Panc1 (cell line): ENCODE results near the gene CCDC50. TPM values are rescaled to one million over a fixed set of nuclear protein-coding genes. Genes with fewer than 3 reads are reported as not detected.

Experiments used
- ATAC-seq: fragments of 200-7000 bp; cut with Tn5 transposase; 2 replicates; pipeline ENCODE4 v1.9.1; 2020; ENCODE audit warnings: mild to moderate bottlenecking, moderate library complexity
- BruUV-seq: library from RNA; stranded (reverse); fragments of 400-500 nt; replicated peaks from 2 replicates; lab custom pipeline; 2021; lab: Mats Ljungman, UMichigan
- CTCF ChIA-PET: fragments of 300-600 bp; sonication (Branson Sonifier 250); formaldehyde crosslinking; loops from one replicate; lab custom pipeline; 2022; ENCODE audit warnings: antibody characterized with exemption; lab: Charles Lee
- POLR2A ChIA-PET: fragments of 300-600 bp; sonication (Branson Sonifier 250); formaldehyde crosslinking; loops from one replicate; lab custom pipeline; 2022; ENCODE audit warnings: antibody characterized with exemption; lab: Charles Lee
- DNase-seq: peaks from one replicate; pipeline ENCODE4 v3.0.0-alpha.2; 2010; ENCODE audit warnings: low read depth, low spot score
- H3K27ac ChIP-seq: 2 replicates; pipeline ENCODE4 v1.5.1; 2011; ENCODE audit warnings: mild to moderate bottlenecking, low read length, inconsistent platforms
- H3K27me3 ChIP-seq: fragments of 200-500 bp; sonication (Bioruptor generic); 2 replicates; pipeline ENCODE4 v1.6.0; 2014; ENCODE audit warnings: low read length, inconsistent platforms; ENCODE audit not compliant: control insufficient read depth, insufficient read depth
- H3K36me3 ChIP-seq: fragments of 200-500 bp; sonication (Bioruptor generic); 2 replicates; pipeline ENCODE4 v1.5.1; 2014; ENCODE audit warnings: inconsistent platforms, mild to moderate bottlenecking, low read length, moderate library complexity; ENCODE audit not compliant: control insufficient read depth, insufficient read depth
- H3K4me1 ChIP-seq: 2 replicates; pipeline ENCODE4 v1.5.1; 2011; ENCODE audit warnings: inconsistent platforms, mild to moderate bottlenecking, low read length, moderate library complexity; ENCODE audit not compliant: control insufficient read depth, insufficient read depth
- H3K4me3 ChIP-seq, 2 experiments: 2 replicates each; pipeline ENCODE4 v1.5.1; 2011 to 2012; ENCODE audit warnings: low read depth in 2 of 2, low read length in 2 of 2, mild to moderate bottlenecking in 2 of 2, inconsistent platforms in 1 of 2, moderate library complexity in 1 of 2
- H3K9me3 ChIP-seq: fragments of 200-500 bp; sonication (Bioruptor generic); 2 replicates; pipeline ENCODE4 v1.5.1; 2014; ENCODE audit warnings: low read depth, mild to moderate bottlenecking, inconsistent platforms, low read length, moderate library complexity; ENCODE audit not compliant: control insufficient read depth, insufficient read depth
- CTCF ChIP-seq: fragments of 450-650 bp; IDR thresholded peaks from 2 replicates; pipeline ENCODE4 v1.5.1; 2017; ENCODE audit warnings: mild to moderate bottlenecking
- POLR2AphosphoS5 ChIP-seq: IDR thresholded peaks from 2 replicates; pipeline ENCODE4 v1.6.1; 2012; ENCODE audit warnings: mild to moderate bottlenecking, low read depth, low read length, moderate library complexity
- SIN3A ChIP-seq: IDR thresholded peaks from 2 replicates; pipeline ENCODE4 v1.6.1; 2012; ENCODE audit warnings: low read depth, mild to moderate bottlenecking, low read length, moderate library complexity, borderline replicate concordance; ENCODE audit not compliant: insufficient read depth
- TCF7L2 ChIP-seq: IDR thresholded peaks from 2 replicates; pipeline ENCODE4 v1.6.1; 2011; ENCODE audit warnings: mild to moderate bottlenecking, low read depth, low read length, inconsistent platforms
- in situ Hi-C: cut with HindIII; loops from 2 replicates; pipeline ENCODE4 v1.10.0; 2016; ENCODE audit warnings: low sequenced_read_pairs, low pct_unique_long_range_greater_than_20kb
- intact Hi-C: fragments of 100-400 bp; cut with micrococcal nuclease; formaldehyde crosslinking; loops from one replicate; pipeline ENCODE4 v1.10.0; 2022; ENCODE audit not compliant: unreplicated experiment
- total RNA-seq: library from RNA; stranded (reverse); gene quantifications from one replicate; pipeline ENCODE4 v1.2.1, GENCODE V29; 2021; ENCODE audit not compliant: unreplicated experiment
- TF ChIP-seq, protein P1 (sequence below), 2 experiments: IDR thresholded peaks; 2 replicates each; pipeline ENCODE4 v1.6.1; 2011 to 2012; ENCODE audit warnings: low read depth in 2 of 2, control low read depth in 1 of 2, low read length in 1 of 2, mild to moderate bottlenecking in 1 of 2, moderate library complexity in 1 of 2; ENCODE audit not compliant: insufficient read depth in 1 of 2

The CCDC50 gene
- total RNA-seq, 1 experiment from 2014 or later: 89.3 TPM

DNA sequence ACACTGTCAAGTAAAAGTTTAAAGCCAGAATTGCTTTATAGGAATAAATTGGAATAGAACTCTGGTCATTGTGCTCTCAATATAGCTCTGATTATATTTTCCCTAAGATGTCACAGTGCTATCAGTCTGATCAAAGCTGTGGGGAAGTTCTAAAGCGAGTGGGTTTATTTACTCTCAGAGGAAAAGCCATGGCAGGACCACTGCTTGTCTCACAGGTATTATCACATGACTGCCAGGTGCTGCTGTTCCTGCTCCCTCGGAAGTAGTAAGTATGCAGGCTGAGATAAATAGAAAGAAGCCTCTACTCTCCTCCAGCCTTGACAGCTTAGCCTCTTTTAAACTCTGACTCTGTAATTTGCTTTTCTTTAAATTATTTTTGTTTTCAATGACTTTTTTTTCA lies 50.3 kb downstream of the CCDC50 start:
- ATAC-seq: no peak
- CTCF ChIA-PET: no interaction called here
- in situ Hi-C loops (no loop called here), intact Hi-C loops (no loop called here)
- no peak for DNase-seq
- POLR2A ChIA-PET: no interaction called here
- BruUV-seq: no TSS peak
- no peak for TF ChIP-seq SIN3A
- no peak for TF ChIP-seq POLR2AphosphoS5
- TF ChIP-seq TCF7L2: no peak
- TF ChIP-seq CTCF: no peak
- TF ChIP-seq, protein P1, sequence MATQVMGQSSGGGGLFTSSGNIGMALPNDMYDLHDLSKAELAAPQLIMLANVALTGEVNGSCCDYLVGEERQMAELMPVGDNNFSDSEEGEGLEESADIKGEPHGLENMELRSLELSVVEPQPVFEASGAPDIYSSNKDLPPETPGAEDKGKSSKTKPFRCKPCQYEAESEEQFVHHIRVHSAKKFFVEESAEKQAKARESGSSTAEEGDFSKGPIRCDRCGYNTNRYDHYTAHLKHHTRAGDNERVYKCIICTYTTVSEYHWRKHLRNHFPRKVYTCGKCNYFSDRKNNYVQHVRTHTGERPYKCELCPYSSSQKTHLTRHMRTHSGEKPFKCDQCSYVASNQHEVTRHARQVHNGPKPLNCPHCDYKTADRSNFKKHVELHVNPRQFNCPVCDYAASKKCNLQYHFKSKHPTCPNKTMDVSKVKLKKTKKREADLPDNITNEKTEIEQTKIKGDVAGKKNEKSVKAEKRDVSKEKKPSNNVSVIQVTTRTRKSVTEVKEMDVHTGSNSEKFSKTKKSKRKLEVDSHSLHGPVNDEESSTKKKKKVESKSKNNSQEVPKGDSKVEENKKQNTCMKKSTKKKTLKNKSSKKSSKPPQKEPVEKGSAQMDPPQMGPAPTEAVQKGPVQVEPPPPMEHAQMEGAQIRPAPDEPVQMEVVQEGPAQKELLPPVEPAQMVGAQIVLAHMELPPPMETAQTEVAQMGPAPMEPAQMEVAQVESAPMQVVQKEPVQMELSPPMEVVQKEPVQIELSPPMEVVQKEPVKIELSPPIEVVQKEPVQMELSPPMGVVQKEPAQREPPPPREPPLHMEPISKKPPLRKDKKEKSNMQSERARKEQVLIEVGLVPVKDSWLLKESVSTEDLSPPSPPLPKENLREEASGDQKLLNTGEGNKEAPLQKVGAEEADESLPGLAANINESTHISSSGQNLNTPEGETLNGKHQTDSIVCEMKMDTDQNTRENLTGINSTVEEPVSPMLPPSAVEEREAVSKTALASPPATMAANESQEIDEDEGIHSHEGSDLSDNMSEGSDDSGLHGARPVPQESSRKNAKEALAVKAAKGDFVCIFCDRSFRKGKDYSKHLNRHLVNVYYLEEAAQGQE (IDR thresholded peaks at IDR 0.05; ENCODE audit: insufficient read depth in 1 of 2, low read depth in 2 of 2, low read length in 1 of 2): no peak
- H3K27ac ChIP-seq: no peak overlapping the region
- H3K27me3 ChIP-seq: no peaks in the 10 kb centered on the region
- H3K4me3 ChIP-seq: no peak overlapping the region
- peaks cover 31% of the 10 kb centered on the region for H3K4me1 ChIP-seq
- H3K36me3 ChIP-seq: peaks cover 32% of the 10 kb centered on the region
- no peaks in the 10 kb centered on the region for H3K9me3 ChIP-seq

GRCh38 chr3:191380001-191380400 lies 50.8 kb downstream of the CCDC50 start:
- BruUV-seq: no TSS peak
- TF ChIP-seq SIN3A (no peak), TCF7L2 (no peak), CTCF (no peak), POLR2AphosphoS5 (no peak)
- TF ChIP-seq, protein P1 (IDR thresholded peaks at IDR 0.05; ENCODE audit: insufficient read depth in 1 of 2, low read depth in 2 of 2, low read length in 1 of 2): no peak

More at GRCh38 chr3:191380001-191380400, 50.8 kb downstream of the CCDC50 start:
- H3K4me3 ChIP-seq: no peak overlapping the region
- POLR2A ChIA-PET: no interaction called here
- peaks cover 32% of the 10 kb centered on the region for H3K36me3 ChIP-seq
- peaks cover 31% of the 10 kb centered on the region for H3K4me1 ChIP-seq
- DNase-seq: no peak
- intact Hi-C loops (no loop called here), in situ Hi-C loops (no loop called here)
- no peak for ATAC-seq
- CTCF ChIA-PET: interaction anchor here (0.6 kb wide), 1 partner anchor 538 kb away, joined by 3 read pairs; no protein-coding TSS in a partner anchor
- no peaks in the 10 kb centered on the region for H3K27me3 ChIP-seq
- H3K27ac ChIP-seq: no peak overlapping the region
- no peaks in the 10 kb centered on the region for H3K9me3 ChIP-seq
